ENCODE data around the gene TCEA3.

- TF ChIP-seq CTCF (IDR thresholded peaks at IDR 0.05; ENCODE audit: low read depth, low read length, poor library complexity, severe bottlenecking) (no peak), EZH2phosphoT487 (IDR thresholded peaks at IDR 0.05; ENCODE audit: borderline replicate concordance, low read length) (no peak)
These were observed 34.8 kb upstream of the TCEA3 start for GRCh38 chr1:23459338-23459757.

Data from DOHH2 (cell line).